GM10248 (cell line): ENCODE data around the gene PRMT2.
A peak's percentile ranks its signal among the peaks of the same experiment; 100 is the strongest.

Experiments
- CTCF ChIA-PET: fragments of 300-600 bp; sonication (Branson Sonifier 250); formaldehyde crosslinking; extraction: SDS; loops from one replicate; lab custom pipeline; 2021; ENCODE audit warnings: antibody characterized with exemption; lab: Yijun Ruan, JAX
- POLR2A ChIA-PET: fragments of 350-650 bp; sonication (Branson Sonifier 250); formaldehyde crosslinking; extraction: SDS; loops from one replicate; lab custom pipeline; 2020; ENCODE audit warnings: antibody characterized with exemption; lab: Yijun Ruan, JAX
- DNase-seq: peaks from one replicate; pipeline ENCODE4 v3.0.0; 2012; ENCODE audit errors: extremely low spot score
- TF ChIP-seq, protein P1 (sequence below): IDR thresholded peaks from 2 replicates; pipeline ENCODE4 v1.5.1; 2012; ENCODE audit warnings: mild to moderate bottlenecking, low read depth; ENCODE audit errors: extremely low read depth, missing control alignments, control extremely low read depth

Gene PRMT2

GRCh38 chr21:46637952-46638746, 2.7 kb downstream of the PRMT2 start:
- CTCF ChIA-PET = interaction anchor here (1.4 to 2.0 kb wide), 3 partner anchors 9 to 495 kb away, joined by 3 to 6 read pairs (median 5); no protein-coding TSS in a partner anchor

DNA sequence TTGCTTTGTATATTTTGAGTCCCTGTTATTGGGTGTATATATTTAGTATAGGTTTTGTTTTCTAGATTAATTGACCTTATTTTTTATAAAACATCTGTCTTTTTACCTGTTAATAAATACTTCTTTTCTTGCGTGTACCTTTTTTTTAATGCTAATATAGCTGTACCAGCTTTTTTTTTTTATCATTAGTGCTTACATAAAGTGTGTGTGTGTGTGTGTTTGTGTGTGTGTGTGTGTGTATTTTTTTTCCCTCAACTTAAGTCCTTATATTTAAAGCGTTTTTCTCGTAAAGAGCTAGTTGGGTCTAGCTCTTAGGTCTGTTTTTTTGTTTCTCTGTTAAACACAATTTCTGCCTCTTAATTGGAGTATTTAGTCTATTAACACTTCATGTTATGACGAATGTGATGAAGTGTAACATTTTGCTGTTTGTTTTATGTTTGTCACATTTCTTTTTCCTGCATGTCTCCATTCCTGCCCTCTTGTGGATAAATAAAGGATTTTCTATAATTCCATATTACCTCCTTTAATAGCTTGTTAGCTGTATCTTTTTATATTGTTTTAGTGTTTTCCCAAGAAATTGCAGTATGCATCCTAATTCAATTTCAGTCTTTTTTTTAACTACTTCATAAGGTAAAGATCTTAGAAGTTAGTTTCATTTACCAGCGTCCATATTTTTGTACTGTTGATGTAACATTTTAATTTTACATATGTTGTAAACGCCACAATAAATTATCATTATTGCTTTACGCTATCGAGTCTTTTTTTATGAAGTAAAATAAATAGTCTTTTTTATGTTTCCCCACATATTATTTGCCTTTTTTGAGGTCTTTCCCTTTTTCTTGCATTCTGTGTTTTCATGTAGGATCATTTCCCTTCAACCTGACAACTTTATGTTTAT, 4.3 kb downstream of the PRMT2 start:
- CTCF ChIA-PET = interaction anchor here (0.8 to 2.0 kb wide), 4 partner anchors 8 to 497 kb away, joined by 3 to 6 read pairs (median 4); no protein-coding TSS in a partner anchor

More at GRCh38 chr21:46637952-46638746, 2.7 kb downstream of the PRMT2 start:
- TF ChIP-seq, protein P1, sequence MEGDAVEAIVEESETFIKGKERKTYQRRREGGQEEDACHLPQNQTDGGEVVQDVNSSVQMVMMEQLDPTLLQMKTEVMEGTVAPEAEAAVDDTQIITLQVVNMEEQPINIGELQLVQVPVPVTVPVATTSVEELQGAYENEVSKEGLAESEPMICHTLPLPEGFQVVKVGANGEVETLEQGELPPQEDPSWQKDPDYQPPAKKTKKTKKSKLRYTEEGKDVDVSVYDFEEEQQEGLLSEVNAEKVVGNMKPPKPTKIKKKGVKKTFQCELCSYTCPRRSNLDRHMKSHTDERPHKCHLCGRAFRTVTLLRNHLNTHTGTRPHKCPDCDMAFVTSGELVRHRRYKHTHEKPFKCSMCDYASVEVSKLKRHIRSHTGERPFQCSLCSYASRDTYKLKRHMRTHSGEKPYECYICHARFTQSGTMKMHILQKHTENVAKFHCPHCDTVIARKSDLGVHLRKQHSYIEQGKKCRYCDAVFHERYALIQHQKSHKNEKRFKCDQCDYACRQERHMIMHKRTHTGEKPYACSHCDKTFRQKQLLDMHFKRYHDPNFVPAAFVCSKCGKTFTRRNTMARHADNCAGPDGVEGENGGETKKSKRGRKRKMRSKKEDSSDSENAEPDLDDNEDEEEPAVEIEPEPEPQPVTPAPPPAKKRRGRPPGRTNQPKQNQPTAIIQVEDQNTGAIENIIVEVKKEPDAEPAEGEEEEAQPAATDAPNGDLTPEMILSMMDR = no peak
- DNase-seq = no peak
- POLR2A ChIA-PET = no interaction called here

GRCh38 chr21:46641656-46642055, 6.2 kb downstream of the PRMT2 start:
- TF ChIP-seq, protein P1 = no peak
- ChIA-PET CTCF (interaction anchor here (1.3 kb wide), 1 partner anchor 20 kb away, joined by 3 read pairs; no protein-coding TSS in a partner anchor), POLR2A (no interaction called here)
- no peak for DNase-seq

More for the DNA sequence above, 4.3 kb downstream of the PRMT2 start:
- no peak for DNase-seq
- POLR2A ChIA-PET = no interaction called here
- TF ChIP-seq, protein P1 = peak; percentile 12

GRCh38 chr21:46643379-46644177, 8.1 kb downstream of the PRMT2 start:
- ChIA-PET POLR2A (interaction anchor here (0.5 kb wide), 1 partner anchor 120 kb away, joined by 3 read pairs; no protein-coding TSS in a partner anchor), CTCF (interaction anchor here (1.0 to 1.4 kb wide), 3 partner anchors 10 to 18 kb away, joined by 3 read pairs; no protein-coding TSS in a partner anchor)
- TF ChIP-seq, protein P1 = no peak
- no peak for DNase-seq

DNA sequence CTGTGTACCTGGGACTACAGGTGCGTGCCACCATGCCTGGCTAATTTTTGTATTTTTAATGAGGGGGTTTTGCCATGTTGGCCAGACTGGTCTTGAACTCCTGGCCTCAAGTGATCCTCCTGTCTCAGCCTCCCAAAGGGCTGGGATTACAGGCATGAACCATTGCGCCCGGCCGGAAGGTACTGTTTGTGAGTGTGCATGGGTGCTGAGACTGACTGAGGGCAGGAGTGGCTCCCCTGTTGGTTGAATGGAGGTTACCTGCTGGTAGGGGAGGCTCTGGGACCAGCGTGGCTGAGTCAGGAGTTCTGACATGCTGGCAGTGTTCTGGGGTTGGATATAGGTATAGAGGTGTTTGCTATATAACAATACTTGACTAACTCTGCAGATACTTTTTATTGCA, 10.4 kb downstream of the PRMT2 start:
- TF ChIP-seq, protein P1 = no peak
- POLR2A ChIA-PET = no interaction called here
- no peak for DNase-seq
- CTCF ChIA-PET = no interaction called here
